HG02970 (cell line): ENCODE data around the gene MTG1.

Experiments used
- ATAC-seq: cut with Tn5 transposase; IDR thresholded peaks from one replicate; pipeline ENCODE4 v1.9.1; 2021; ENCODE audit warnings: mild to moderate bottlenecking, moderate library complexity, moderate number of reproducible peaks; ENCODE audit not compliant: unreplicated experiment, low FRiP score

The MTG1 gene, protein sequence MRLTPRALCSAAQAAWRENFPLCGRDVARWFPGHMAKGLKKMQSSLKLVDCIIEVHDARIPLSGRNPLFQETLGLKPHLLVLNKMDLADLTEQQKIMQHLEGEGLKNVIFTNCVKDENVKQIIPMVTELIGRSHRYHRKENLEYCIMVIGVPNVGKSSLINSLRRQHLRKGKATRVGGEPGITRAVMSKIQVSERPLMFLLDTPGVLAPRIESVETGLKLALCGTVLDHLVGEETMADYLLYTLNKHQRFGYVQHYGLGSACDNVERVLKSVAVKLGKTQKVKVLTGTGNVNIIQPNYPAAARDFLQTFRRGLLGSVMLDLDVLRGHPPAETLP

DNA sequence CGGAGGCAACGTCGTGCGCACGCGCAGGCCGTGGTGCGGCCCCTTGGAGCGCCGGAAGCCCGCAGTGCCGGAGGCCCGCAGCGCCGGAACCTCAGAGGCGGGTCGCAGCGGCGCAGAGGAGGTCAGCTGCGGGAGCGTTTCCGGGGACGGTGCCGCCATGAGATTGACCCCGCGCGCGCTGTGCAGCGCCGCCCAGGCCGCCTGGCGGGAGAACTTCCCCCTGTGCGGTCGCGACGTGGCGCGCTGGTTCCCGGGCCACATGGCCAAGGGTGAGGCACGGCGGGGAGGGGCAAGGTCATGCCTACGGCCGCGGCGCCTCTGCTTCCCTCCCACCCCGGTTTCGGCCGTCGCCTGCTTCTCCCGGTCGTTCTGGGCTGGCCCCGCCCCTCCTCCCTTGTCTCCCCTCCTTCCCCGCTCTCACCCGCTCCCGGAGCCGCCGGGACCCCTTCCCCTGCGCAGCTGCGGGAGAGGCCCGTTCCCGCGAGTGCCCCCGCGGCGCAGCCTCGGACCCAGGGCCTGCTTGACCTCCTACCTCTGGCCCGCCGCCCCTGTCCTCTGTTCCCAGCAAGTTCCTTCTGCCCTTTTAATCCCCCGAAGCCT, at the start of gene MTG1:
TSS of gene MTG1 (plus strand) at position 94 of the 600 bp plus-strand sequence. CDS start at position 158, 64 bp downstream.
- ATAC-seq, result peak; percentile 78

DNA sequence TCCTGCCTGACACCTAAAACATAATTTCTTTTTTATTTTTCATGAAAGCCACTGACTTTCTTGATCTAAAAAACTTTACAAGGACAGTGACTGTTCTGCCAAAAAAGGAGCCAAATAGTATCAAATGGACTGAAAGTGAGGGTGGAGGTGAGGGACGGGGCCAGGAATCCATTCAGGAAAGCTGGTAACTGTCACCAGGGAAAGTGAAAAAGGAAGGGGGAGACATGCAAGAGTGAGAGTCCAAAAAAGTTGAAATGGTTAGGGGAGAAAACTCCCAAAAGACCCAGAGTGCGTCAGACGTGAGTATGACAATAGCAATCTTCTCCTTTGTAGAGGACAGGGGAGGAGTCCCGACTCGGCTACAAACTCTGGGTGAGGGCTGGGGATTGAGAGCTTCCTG, 49.7 kb upstream of the MTG1 start:
- ATAC-seq, result no peak

DNA sequence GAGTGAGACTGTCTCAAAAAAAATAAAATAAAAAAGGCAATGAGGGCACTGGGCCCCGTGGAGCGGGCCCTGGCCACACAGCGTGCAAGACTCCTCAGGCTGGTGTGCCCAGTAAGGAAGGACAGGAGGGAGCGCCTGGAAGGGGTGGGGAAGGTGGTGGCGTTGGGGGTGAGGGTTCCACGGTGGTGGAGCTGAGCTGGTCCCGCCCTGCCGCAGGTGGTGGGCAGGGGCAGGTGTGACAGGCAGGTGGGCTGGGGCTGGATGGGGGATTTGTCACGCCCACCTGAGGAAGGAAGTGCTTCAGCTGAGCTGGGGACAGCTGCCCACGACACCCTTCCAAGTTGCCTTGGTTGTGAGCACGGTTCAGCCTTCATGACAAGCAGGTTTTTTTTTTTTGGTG, 47.5 kb upstream of the MTG1 start:
- no peak for ATAC-seq

DNA sequence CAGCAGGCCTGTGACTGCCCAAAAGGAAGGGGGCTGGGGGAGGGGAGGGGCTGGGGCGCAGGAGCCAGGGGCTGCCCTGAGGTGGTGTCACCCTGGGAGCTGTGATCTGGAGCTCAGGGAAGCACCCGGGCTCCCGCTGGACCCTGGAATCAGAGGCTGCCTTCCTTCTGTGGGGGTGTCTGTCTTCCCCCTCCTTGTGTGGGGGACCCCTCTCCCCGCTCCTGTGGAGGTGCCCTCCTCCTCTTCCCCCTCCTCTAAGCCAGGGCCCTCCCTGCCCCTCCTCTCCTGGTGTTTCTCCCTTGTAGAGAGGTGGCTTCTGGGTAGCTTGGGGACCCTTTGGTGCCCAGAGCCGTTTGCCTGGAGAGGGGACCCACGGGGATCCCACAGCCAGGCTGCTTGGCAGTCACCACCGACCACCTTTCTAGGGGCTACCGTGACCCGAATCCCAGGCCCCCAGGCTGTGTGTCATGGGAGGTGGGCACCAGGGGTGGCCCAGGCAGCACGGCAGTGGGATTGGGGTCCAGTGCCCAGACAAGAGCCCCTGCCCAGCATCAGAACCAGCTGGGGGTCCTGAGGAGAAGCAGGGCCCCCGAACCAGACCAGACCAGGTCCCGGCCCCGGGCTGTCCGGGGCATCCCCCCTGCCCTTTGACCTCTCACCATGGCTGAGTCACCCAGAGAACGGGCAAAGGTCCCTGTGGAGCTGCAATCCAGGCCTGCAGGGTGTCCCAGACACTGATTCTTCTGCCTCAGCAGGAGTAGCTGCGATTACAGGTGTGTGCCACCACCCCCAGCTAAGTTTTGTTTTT, 46.0 kb upstream of the MTG1 start:
- no peak for ATAC-seq

DNA sequence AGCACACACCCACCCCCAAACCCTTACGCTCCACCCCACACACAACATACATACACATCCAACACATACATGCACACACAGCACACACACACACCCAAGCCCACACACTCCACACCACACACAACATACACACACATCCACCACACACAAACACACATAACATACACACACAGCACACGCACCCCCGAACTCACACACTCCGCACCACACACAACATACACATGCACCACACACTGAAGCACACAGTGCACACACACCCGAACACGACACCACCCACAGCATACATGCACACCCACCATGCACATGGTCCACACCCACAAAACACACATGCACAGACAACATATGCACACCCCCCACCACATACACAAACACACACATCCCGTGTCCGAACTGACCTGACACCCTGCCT, 44.8 kb upstream of the MTG1 start:
- ATAC-seq, result no peak

DNA sequence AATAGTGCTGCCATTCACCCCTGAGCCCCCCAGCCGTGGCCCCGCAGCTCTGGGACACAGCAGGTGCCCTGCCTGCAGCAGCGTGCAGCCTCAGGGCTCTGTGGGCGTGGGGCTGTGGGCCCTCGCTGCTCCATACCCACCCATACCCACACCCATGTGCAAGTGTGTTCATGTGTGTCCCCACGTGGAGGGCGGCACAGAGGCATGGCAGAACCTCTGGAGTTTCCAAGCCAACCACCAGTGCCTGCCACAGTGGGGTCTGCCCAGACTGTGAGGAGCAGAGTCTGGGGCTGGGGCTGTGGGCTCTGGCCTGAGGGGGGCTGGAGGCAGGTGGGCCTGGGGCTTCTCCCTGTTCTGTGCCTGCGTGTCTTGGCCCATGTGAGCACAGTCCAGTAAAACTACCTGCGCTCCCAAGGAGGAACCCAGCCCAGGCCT, 44.4 kb upstream of the MTG1 start:
- ATAC-seq, result no peak

DNA sequence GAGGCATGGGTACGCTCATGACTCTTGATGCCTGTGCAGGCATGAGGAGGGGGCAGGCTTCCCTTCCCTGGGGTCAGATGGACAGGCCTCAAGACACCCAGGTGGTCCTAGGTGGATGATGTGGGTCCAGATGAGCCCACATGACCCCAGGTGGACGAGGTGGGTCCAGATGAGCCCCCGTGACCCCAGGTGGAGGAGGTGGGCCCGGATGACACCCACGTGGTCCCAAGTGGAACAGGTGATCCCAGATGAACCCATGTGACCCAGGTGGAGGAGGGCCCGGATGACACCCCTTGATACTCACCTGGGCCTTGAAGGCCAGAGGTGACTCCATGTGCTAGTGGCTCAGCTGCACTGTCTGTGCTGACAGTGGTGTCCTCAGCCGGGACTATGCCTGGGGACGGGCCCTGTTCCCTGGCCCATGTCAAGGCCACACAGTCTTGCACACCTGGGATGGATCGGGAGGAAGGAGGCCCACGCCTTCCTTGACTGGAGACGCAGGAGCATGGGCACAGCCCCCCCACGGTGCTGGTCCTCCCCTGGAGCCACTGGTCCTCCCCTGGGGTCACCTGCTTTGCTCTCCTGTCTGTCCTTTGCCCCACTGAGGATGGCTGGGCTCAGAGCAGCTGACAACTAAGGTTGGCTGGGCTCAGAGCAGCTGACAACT, 43.5 kb upstream of the MTG1 start:
- no peak for ATAC-seq

DNA sequence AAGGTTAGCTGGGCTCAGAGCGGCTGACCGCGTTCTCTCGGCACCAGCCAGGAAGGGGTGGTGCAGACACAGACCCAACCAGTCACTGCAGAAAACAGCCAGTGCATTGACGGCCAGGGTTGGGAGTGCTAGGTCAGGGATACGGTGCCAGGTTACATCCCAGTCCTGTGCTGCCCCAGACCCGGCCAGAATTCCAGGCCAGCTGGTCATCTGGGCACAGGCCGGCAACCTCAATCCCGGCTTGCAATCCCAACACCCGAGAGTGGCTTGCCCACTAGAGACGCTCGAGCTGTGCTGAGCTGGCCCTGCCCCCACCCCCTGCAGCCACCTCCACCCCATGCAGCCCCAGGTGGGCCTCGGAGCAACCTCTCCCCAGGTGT, 43.0 kb upstream of the MTG1 start:
- ATAC-seq, result no peak

DNA sequence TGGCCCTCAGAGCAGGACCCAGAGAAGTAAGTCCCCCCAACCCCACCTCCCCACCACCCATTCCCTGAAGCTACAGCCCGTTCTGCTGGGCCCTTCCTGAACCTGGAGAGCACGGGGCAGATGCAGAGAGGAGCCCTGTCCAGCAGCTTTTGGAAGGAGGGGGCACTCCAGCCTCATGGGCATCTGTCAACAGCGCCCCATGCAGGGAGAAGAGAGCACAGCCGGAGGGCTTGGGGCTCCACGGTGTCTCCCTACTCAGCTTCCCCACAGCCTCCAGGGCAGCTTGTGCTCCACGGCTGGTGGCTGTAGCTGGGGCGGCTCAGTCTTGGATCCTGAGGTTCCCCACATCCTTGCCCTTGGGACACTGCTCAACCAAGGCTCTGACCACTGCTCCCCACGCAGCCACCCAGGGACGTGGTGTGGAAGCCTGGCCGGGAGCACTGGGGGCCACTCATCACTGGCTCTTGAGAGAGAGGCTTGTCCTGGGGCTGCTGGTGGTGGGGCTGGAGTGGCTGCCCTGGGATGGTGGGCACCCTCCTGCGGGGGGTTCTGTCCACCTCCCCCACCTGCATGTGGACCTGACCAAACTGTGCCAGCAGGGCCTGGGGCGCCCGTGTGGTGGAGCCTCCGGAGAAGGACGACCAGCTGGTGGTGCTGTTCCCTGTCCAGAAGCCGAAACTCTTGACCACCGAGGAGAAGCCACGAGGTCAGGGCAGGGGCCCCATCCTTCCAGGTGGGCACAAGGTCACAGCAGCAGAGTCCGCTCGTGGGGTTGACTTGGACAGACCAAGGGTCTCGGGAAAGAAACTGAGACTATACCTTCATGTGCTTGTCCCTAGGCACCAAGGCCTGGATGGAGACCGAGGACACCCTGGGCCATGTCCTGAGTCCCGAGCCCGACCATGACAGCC, 42.3 kb upstream of the MTG1 start:
- ATAC-seq, result no peak

DNA sequence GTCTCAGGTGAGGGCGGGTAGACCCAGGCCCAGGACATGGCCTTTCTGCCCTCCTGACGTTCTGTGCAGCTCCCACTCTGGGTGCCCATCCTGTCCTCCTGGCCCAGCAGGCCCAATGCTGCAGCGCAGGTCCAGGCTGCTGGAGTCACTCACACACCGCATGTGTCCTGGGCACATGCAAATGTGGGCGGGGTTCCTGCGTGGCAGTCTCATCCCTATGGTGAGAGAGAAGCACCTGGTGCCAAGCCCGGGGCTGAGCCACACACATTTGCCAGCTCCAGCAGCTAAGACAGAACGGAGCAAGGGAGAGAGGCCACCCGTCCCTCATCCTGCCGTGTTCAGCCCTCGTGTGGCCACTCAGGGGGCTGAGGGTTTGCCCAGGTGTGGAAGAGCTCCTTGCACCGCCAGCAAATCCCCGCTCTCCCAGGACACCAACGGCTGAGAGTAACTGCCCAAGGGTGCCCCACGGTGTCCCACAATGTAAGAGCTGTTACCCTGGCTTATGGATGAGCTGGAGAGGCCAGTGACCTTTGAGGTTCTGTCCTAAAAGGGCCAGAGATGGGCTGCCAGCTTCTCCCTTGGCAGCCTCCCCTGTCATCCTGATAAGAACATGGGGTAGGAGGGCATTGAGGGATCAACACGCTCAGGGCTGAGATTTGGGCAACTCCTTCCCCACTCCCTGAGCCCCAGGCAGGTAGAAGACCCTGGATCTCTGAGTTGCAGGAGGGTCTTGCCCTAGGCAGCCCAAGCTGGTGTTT, 40.6 kb upstream of the MTG1 start:
- no peak for ATAC-seq

DNA sequence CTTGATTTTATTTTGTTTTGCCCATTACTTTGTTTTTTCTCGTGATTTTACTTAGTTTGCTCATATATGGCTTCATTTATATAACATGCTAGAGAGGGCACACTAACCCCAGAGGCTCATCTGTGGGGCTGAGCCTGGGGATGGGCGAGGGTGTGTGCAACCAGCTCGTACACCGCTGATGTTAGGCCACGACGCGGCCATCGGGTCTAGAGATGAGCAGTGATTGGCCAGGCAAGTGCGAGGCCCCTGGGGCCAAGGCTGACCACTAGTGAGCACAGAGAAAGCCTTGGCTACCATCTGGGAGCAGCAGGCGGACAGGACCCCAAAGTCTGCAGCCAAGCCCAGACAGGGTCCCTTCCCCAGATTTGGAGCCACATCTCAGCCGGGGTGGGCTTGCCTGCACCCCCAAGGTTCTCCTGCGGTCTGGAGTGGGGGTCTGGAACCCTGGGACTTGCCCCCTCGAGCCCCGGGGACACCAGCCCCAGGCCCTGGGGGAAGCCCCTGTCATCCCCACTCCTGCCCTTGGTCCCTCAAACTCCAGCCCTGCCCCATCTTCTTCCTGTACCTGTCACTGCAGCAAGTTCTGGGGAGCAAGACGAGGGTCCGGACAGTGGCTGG, 39.9 kb upstream of the MTG1 start:
- ATAC-seq, result no peak

DNA sequence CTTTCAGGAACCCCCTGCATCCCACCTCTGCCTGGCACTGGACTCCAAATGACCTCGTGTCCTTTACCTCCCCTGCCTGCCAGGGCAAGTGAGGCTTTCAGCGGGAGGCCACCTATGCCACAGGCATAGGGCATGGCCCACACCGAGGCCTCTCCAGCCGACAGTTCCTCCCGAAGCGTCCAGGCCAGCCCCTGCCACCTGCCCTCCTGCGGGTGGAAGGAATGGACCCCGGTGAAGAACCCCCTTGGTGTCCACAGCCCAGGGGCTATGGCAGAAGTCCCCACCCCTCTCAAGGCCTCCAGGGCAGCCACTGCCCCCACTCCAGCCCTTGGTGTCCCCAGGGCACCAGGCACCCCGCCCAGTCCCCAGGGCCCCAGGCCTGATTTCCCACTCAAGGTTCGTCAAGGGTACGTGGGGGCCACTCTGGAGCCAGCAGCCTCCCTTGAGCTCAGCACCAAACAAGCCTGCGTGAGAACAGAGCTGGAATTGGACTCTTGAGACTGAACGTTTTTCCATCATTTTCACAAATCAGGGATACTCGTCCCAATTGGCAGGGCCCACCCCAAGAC, 39.2 kb upstream of the MTG1 start:
- ATAC-seq, result no peak

DNA sequence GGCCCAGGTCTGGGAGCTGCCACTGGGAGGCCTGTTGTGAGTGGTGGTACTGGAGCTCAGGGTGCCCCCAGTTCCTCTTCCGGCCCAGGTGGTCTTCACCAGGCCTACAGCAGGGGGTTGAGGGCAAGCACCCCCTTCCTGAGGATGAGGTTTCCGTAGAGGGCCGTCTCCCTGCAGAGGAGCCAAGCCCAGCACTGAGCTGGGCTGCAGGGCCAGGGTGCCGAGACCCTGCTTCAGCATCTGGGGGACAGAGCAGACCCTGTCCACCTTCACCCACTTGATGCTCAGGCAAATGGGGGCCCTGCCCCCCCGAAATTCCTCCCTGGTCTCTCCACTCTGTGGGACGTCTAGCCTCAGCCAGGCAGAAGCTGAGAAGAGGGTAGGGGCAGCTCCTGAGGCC, 38.7 kb upstream of the MTG1 start:
- ATAC-seq, result no peak

DNA sequence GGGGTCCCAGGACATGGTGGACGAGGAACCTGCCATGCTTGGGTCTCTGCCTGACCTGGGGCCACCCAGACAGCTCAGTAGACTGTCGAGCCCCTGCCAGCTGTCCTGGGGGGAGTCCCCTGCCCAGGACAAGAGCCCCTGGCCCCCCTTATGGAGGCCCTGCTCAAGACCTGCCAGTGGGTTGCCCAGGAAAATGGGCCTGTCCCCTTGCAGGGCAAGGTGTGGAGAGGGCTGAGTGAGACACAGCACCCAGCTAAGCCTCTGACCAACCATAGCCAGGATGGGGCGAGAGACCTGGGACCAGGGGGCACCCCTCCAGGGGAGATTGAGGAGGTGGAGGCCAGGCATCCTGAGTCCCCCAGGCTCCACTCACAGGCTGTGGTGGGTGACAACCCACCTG, 38.0 kb upstream of the MTG1 start:
- no peak for ATAC-seq

DNA sequence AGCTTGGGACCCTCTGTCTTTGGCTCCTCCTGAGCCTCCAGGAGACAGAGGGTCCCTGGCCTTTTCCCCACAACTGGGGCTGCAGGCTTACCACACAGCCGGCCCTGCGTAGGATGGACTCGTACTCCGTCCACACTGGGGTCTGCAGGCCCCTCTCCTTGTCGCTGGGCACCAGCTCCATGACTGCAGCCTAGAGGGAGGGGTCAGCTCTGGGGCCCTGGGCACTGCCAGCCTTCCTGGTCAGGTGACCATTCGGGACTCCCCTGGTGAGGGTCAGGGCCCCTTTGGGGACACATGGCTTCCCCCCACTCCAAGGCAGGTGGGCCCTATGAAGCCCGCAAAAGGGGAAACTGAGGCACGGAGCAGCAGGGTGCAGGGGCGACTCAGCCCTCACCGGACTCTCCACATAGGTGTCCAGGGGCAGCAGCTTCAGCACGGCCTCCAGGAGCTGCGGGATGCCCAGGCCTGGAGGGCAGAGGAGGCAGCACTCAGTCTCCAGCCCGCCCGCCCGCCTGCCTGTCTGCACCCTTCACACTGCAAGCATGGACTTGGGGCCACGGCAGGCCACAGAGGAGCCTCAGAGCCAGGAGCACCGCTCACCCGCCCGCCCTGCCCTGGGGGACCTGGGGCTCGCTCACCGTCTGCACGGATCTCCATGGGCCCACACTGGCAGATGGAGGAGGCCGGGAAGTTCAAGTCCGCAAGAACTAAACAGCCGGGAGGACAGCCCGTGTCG, 37.2 kb upstream of the MTG1 start:
- ATAC-seq, result no peak

DNA sequence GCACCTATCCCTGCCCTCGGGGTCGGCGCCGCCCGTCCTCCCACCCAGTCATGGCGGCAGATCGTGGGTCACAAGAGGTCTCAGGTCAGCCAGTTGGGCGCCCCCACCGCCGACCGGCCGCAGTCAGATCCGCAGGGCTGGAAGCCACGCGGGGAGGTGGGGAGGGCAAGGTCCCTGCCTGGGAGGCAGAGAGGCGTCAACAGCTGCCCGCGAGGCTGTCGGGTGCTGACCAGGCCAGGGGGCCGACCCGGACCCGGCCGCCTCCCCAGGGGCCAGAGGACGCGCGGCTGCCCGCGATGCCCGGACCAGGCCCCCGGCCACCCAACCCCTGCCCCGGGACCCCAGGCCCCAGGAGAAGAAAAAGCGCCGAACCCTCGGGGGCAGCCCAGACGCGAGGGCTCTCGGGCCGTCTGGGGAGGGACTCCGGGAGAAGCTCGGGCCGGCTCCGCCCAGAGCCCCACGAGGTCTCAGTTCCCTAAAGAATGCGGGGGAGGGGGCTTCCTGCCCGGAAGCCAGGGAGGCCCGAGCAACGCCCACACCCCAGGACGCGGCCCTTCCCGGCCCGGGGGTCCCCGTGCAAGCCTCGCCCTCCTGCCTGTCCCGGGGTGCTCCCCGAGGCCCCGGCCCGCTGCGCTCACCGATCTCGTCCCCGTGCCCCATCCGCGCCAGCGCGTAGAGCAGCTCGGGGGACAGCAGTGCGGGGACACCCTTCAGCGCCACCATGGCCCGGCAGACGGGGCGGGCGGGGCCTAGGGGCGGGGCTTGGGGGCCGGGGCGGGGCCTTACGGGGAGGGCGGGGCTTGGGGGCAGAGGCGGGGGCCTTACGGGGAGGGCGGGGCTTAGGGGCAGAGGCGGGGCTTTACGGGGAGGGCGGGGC, 36.4 kb upstream of the MTG1 start, which contains the start of gene FUOM:
TSS of gene FUOM (minus strand) at position 735 of the 877 bp plus-strand sequence. CDS start at position 723, 12 bp downstream.
- no peak for ATAC-seq
